Fibroblast of skin of abdomen (primary cell): Measurements from ENCODE around the gene OR6C65.

Source experiments
- DNase-seq: peaks from one replicate; pipeline ENCODE4 v3.0.0-alpha.2; 2013

OR6C65 gene

GRCh38 chr12:55446326-55446725 lies 46.0 kb downstream of the OR6C65 start:
- DNase-seq = no peak

- DNase-seq = no peak
Measured at GRCh38 chr12:55448825-55449224, 48.5 kb downstream of the OR6C65 start.
